NCI-H1105 (cell line): ENCODE data around the gene GALP.
"Not testable (repeated sequence)": the region's sequence is repeated elsewhere in the genome, so short reads cannot be mapped to it uniquely, and the experiment has no call there.

ENCODE experiments used
- DNase-seq: peaks from one replicate; lab custom pipeline; 2025; lab: John Stamatoyannopoulos, UW

The GALP gene

GRCh38 chr19:56175861-56176307 is at the start of gene GALP:
TSS of gene GALP (plus strand) at chr19:56176008. CDS start at chr19:56177109, 1,101 bp downstream.
- DNase-seq, result not testable (repeated sequence)

- no peak for DNase-seq
Measured at GRCh38 chr19:56126983-56127780, 48.6 kb upstream of the GALP start.

GRCh38 chr19:56130006-56130405 is 45.8 kb upstream of the GALP start:
- DNase-seq, result no peak

- DNase-seq, result no peak
Measured at GRCh38 chr19:56131651-56132050, 44.2 kb upstream of the GALP start.

GRCh38 chr19:56132316-56132822 is 43.4 kb upstream of the GALP start:
- no peak for DNase-seq

GRCh38 chr19:56133858-56134653 is 41.8 kb upstream of the GALP start:
- DNase-seq, result no peak

GRCh38 chr19:56134654-56134921 is 41.2 kb upstream of the GALP start:
- no peak for DNase-seq

- no peak for DNase-seq
Measured at GRCh38 chr19:56136362-56136761, 39.4 kb upstream of the GALP start.

- DNase-seq, result no peak
Measured at GRCh38 chr19:56137405-56137804, 38.4 kb upstream of the GALP start.

GRCh38 chr19:56138069-56138468 is 37.7 kb upstream of the GALP start:
- no peak for DNase-seq

- no peak for DNase-seq
Measured at GRCh38 chr19:56139847-56140582, 35.8 kb upstream of the GALP start.

- peak; percentile 100 for DNase-seq
Measured at GRCh38 chr19:56140583-56141416, 35.0 kb upstream of the GALP start, which contains the start of gene ZNF444. TSS of gene ZNF444 (plus strand) at chr19:56141287. CDS start at chr19:56146912, 5,625 bp downstream.

GRCh38 chr19:56141417-56141993 is 34.3 kb upstream of the GALP start:
- peak; percentile 13 for DNase-seq

GRCh38 chr19:56142087-56142787 is 33.6 kb upstream of the GALP start:
- DNase-seq, result no peak

GRCh38 chr19:56142897-56143434 is 32.8 kb upstream of the GALP start:
- no peak for DNase-seq

- no peak for DNase-seq
Measured at GRCh38 chr19:56144376-56144775, 31.4 kb upstream of the GALP start.

- no peak for DNase-seq
Measured at GRCh38 chr19:56144831-56145230, 31.0 kb upstream of the GALP start.

- no peak for DNase-seq
Measured at GRCh38 chr19:56145698-56146097, 30.1 kb upstream of the GALP start.

- no peak for DNase-seq
Measured at GRCh38 chr19:56146904-56147303, 28.9 kb upstream of the GALP start.

- DNase-seq, result no peak
Measured at GRCh38 chr19:56147307-56147706, 28.5 kb upstream of the GALP start.
